Esophagus muscularis mucosa (tissue), 4 donors: ENCODE measurements around the gene EPHB2.

ENCODE experiments used
- EP300 ChIP-seq: sonication (generic); formaldehyde crosslinking; IDR thresholded peaks from one replicate; pipeline ENCODE4 v1.6.1; 2017; ENCODE audit warnings: antibody characterized with exemption
- POLR2A ChIP-seq: fragments of 450-650 bp; IDR thresholded peaks from one replicate; pipeline ENCODE4 v1.6.1; 2017; ENCODE audit warnings: antibody characterized with exemption, moderate library complexity, mild to moderate bottlenecking, low read depth
- TF ChIP-seq, protein P1 (sequence below), 3 experiments: fragments of 200-600 bp in 2 of 3; fragments of 450-650 bp in 1 of 3; sonication (generic) in 2 of 3; IDR thresholded peaks; one replicate each; pipeline ENCODE4 v1.5.1; 2017 to 2019; ENCODE audit warnings: antibody characterized with exemption in 3 of 3, mild to moderate bottlenecking in 2 of 3, moderate library complexity in 1 of 3

DNA sequence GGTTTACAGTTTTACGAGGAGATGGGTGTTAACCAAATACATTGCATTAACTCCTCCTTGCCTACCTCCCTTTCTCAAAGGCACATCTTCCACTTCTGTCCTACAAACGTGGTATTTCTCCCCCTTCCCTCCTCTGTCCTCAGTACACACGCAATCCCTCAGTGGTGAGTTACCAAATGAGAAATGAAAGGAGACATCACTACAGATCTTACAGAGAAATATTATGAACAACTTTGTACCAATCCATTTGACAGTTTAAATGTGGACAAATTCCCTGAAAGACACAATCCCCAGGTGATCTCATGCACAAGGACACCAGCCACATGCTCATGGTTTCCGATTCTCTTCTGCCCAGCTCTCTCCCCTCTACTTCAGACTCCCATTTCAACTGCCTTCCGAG, 255.7 kb downstream of the EPHB2 start:
- TF ChIP-seq POLR2A = no peak
- TF ChIP-seq, protein P1, sequence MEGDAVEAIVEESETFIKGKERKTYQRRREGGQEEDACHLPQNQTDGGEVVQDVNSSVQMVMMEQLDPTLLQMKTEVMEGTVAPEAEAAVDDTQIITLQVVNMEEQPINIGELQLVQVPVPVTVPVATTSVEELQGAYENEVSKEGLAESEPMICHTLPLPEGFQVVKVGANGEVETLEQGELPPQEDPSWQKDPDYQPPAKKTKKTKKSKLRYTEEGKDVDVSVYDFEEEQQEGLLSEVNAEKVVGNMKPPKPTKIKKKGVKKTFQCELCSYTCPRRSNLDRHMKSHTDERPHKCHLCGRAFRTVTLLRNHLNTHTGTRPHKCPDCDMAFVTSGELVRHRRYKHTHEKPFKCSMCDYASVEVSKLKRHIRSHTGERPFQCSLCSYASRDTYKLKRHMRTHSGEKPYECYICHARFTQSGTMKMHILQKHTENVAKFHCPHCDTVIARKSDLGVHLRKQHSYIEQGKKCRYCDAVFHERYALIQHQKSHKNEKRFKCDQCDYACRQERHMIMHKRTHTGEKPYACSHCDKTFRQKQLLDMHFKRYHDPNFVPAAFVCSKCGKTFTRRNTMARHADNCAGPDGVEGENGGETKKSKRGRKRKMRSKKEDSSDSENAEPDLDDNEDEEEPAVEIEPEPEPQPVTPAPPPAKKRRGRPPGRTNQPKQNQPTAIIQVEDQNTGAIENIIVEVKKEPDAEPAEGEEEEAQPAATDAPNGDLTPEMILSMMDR (IDR thresholded peaks at IDR 0.05) = no peak
- TF ChIP-seq EP300 = no peak
